Measurements from ENCODE around the gene FMNL1. TPM values are rescaled to one million over a fixed set of nuclear protein-coding genes. Genes with fewer than 3 reads are reported as not detected.

FMNL1 gene
- polyA plus RNA-seq, 1 experiment = 2.0 TPM

GRCh38 chr17:45226576-45226975 lies 4.9 kb downstream of the FMNL1 start:
- no peak for DNase-seq (ENCODE audit: low read depth)
- TF ChIP-seq CTCF (IDR thresholded peaks at IDR 0.05; ENCODE audit: insufficient read depth, low read depth, low read length) = no peak
- Histone ChIP-seq H3K4me3 (ENCODE audit: low read depth, low read length) (no peak overlapping the region), H3K27me3 (ENCODE audit: control insufficient read depth, insufficient read depth, low read length) (peaks cover 2% of the 10 kb centered on the region; the same call in 1 of the 2 replicates), H3K36me3 (ENCODE audit: control insufficient read depth, insufficient read depth, low read length) (no peaks in the 10 kb centered on the region)
- POLR2A ChIA-PET = no interaction called here
- CTCF ChIA-PET = interaction anchor here (1.0 to 2.6 kb wide), 4 partner anchors 9 to 159 kb away, joined by 3 to 10 read pairs (median 6); partner anchors contain the start of gene ACBD4

GRCh38 chr17:45227101-45227925 lies 5.6 kb downstream of the FMNL1 start:
- no peaks in the 10 kb centered on the region for H3K36me3 ChIP-seq (ENCODE audit: control insufficient read depth, insufficient read depth, low read length)
- DNase-seq (ENCODE audit: low read depth) = no peak
- CTCF ChIA-PET = interaction anchor here (0.7 to 3.9 kb wide), 9 partner anchors 8 to 201 kb away, joined by 3 to 13 read pairs (median 3); partner anchors contain the start of gene ACBD4
- peaks cover 2% of the 10 kb centered on the region; the same call in 1 of the 2 replicates for H3K27me3 ChIP-seq (ENCODE audit: control insufficient read depth, insufficient read depth, low read length)
- no peak for TF ChIP-seq CTCF (IDR thresholded peaks at IDR 0.05; ENCODE audit: insufficient read depth, low read depth, low read length)
- POLR2A ChIA-PET = no interaction called here
- H3K4me3 ChIP-seq (ENCODE audit: low read depth, low read length) = no peak overlapping the region

GRCh38 chr17:45227926-45228762 lies 6.5 kb downstream of the FMNL1 start:
- DNase-seq (ENCODE audit: low read depth) = no peak
- Histone ChIP-seq H3K27me3 (ENCODE audit: control insufficient read depth, insufficient read depth, low read length) (no peaks in the 10 kb centered on the region), H3K4me3 (ENCODE audit: low read depth, low read length) (no peak overlapping the region), H3K36me3 (ENCODE audit: control insufficient read depth, insufficient read depth, low read length) (no peaks in the 10 kb centered on the region)
- CTCF ChIA-PET = interaction anchor here (0.6 to 5.7 kb wide), 12 partner anchors 8 to 200 kb away, joined by 3 to 78 read pairs (median 5); partner anchors contain the start of genes ACBD4 and FMNL1
- POLR2A ChIA-PET = no interaction called here
- no peak for TF ChIP-seq CTCF (IDR thresholded peaks at IDR 0.05; ENCODE audit: insufficient read depth, low read depth, low read length)

- Histone ChIP-seq H3K4me3 (ENCODE audit: low read depth, low read length) (no peak overlapping the region), H3K36me3 (ENCODE audit: control insufficient read depth, insufficient read depth, low read length) (no peaks in the 10 kb centered on the region), H3K27me3 (ENCODE audit: control insufficient read depth, insufficient read depth, low read length) (no peaks in the 10 kb centered on the region)
- ChIA-PET POLR2A (no interaction called here), CTCF (interaction anchor here (0.6 to 5.7 kb wide), 8 partner anchors 8 to 157 kb away, joined by 3 to 78 read pairs (median 10); partner anchors contain the start of genes ACBD4 and FMNL1)
- TF ChIP-seq CTCF (IDR thresholded peaks at IDR 0.05; ENCODE audit: insufficient read depth, low read depth, low read length) = no peak
- DNase-seq (ENCODE audit: low read depth) = no peak
These were observed 7.3 kb downstream of the FMNL1 start for GRCh38 chr17:45228763-45229539.

Data from BJ (cell line).